H9 (cell line): Measurements from ENCODE around the gene UGT1A5. TPM values are rescaled to one million over a fixed set of nuclear protein-coding genes. Genes with fewer than 3 reads are reported as not detected.

Experiments used
- DNase-seq: peaks from one replicate; pipeline ENCODE4 v3.0.0-alpha.2; 2017
- H2AFZ ChIP-seq: one replicate; pipeline ENCODE4 v1.6.1; 2013; ENCODE audit warnings: mild to moderate bottlenecking, low read length, control low read depth, moderate library complexity
- H2AK5ac ChIP-seq: 2 replicates; pipeline ENCODE4 v1.6.1; 2013; ENCODE audit warnings: low read length, control low read depth, mixed read lengths; ENCODE audit not compliant: insufficient read length
- H2BK120ac ChIP-seq: one replicate; pipeline ENCODE4 v1.6.1; 2013; ENCODE audit warnings: low read depth, mild to moderate bottlenecking, low read length, control low read depth, inconsistent platforms; ENCODE audit not compliant: poor library complexity, severe bottlenecking
- H2BK12ac ChIP-seq: 2 replicates; pipeline ENCODE4 v1.6.1; 2013; ENCODE audit warnings: low read length, control low read depth, mixed read lengths, low read depth; ENCODE audit not compliant: insufficient read length
- H2BK15ac ChIP-seq: 2 replicates; pipeline ENCODE4 v1.6.1; 2013; ENCODE audit warnings: low read depth, low read length, control low read depth
- H2BK20ac ChIP-seq: one replicate; pipeline ENCODE4 v1.6.1; 2013; ENCODE audit warnings: low read depth, mild to moderate bottlenecking, low read length, control low read depth, inconsistent platforms; ENCODE audit not compliant: poor library complexity, severe bottlenecking
- H2BK5ac ChIP-seq: 2 replicates; pipeline ENCODE4 v1.6.1; 2013; ENCODE audit warnings: low read length, control low read depth, mixed read lengths; ENCODE audit not compliant: insufficient read length
- H3K14ac ChIP-seq: 2 replicates; pipeline ENCODE4 v1.6.1; 2013; ENCODE audit warnings: low read length, control low read depth; ENCODE audit not compliant: insufficient read depth
- H3K18ac ChIP-seq: 2 replicates; pipeline ENCODE4 v1.6.1; 2013; ENCODE audit warnings: low read depth, mild to moderate bottlenecking, mixed read lengths, low read length, control low read depth; ENCODE audit not compliant: insufficient read length
- H3K23ac ChIP-seq: 2 replicates; pipeline ENCODE4 v1.6.1; 2013; ENCODE audit warnings: low read length, control low read depth, mixed read lengths, low read depth; ENCODE audit not compliant: insufficient read length
- H3K23me2 ChIP-seq: 2 replicates; pipeline ENCODE4 v1.6.1; 2013; ENCODE audit warnings: low read depth, mild to moderate bottlenecking, mixed read lengths, low read length, control low read depth; ENCODE audit not compliant: insufficient read length, poor library complexity, severe bottlenecking
- H3K27ac ChIP-seq: 2 replicates; pipeline ENCODE4 v1.5.1; 2013; ENCODE audit warnings: low read length, control low read depth, mixed read lengths, low read depth; ENCODE audit not compliant: insufficient read length
- H3K27me3 ChIP-seq: 2 replicates; pipeline ENCODE4 v1.6.1; 2013; ENCODE audit warnings: low read length, control low read depth, inconsistent platforms; ENCODE audit not compliant: insufficient read depth
- H3K4ac ChIP-seq: 2 replicates; pipeline ENCODE4 v1.6.1; 2013; ENCODE audit warnings: low read depth, mild to moderate bottlenecking, control low read depth, inconsistent platforms, low read length, moderate library complexity
- H3K4me1 ChIP-seq: 2 replicates; pipeline ENCODE4 v1.6.1; 2013; ENCODE audit warnings: low read length, control low read depth, inconsistent platforms; ENCODE audit not compliant: insufficient read depth
- H3K4me2 ChIP-seq: 2 replicates; pipeline ENCODE4 v1.6.1; 2013; ENCODE audit warnings: low read length, control low read depth, mixed read lengths; ENCODE audit not compliant: insufficient read length, insufficient read depth
- H3K56ac ChIP-seq: 2 replicates; pipeline ENCODE4 v1.6.1; 2013; ENCODE audit warnings: low read depth, mild to moderate bottlenecking, mixed read lengths, low read length, control low read depth; ENCODE audit not compliant: insufficient read length
- H3K79me1 ChIP-seq: 2 replicates; pipeline ENCODE4 v1.6.1; 2013; ENCODE audit warnings: low read depth, mild to moderate bottlenecking, moderate library complexity, low read length, control low read depth, inconsistent platforms; ENCODE audit not compliant: insufficient read depth, poor library complexity, severe bottlenecking
- H3K79me2 ChIP-seq: 2 replicates; pipeline ENCODE4 v1.6.1; 2013; ENCODE audit warnings: low read length, control low read depth, inconsistent platforms; ENCODE audit not compliant: insufficient read depth
- H3K9ac ChIP-seq: 2 replicates; pipeline ENCODE4 v1.6.1; 2013; ENCODE audit warnings: low read length, control low read depth, mixed read lengths; ENCODE audit not compliant: insufficient read length; ENCODE audit errors: extremely low read depth
- H3K9me3 ChIP-seq: one replicate; pipeline ENCODE4 v1.6.1; 2013; ENCODE audit warnings: low read depth, low read length, inconsistent platforms; ENCODE audit not compliant: control insufficient read depth
- H3T11ph ChIP-seq: one replicate; pipeline ENCODE4 v1.6.1; 2013; ENCODE audit warnings: mild to moderate bottlenecking, low read length, control low read depth, inconsistent platforms
- H4K20me1 ChIP-seq: one replicate; pipeline ENCODE4 v1.6.1; 2013; ENCODE audit not compliant: control insufficient read depth, insufficient read length, insufficient read depth
- H4K5ac ChIP-seq: 2 replicates; pipeline ENCODE4 v1.6.1; 2013; ENCODE audit warnings: low read depth, mild to moderate bottlenecking, mixed read lengths, low read length, control low read depth; ENCODE audit not compliant: insufficient read length
- H4K8ac ChIP-seq: replicated peaks from 2 replicates; pipeline ENCODE4 v1.6.1; 2013; ENCODE audit warnings: low read length, control low read depth, mixed read lengths, low read depth; ENCODE audit not compliant: insufficient read length
- H4K91ac ChIP-seq: 2 replicates; pipeline ENCODE4 v1.6.1; 2013; ENCODE audit warnings: low read depth, mild to moderate bottlenecking, moderate library complexity, mixed read lengths, low read length, control low read depth; ENCODE audit not compliant: insufficient read length
- H3K27ac Mint-ChIP-seq, 3 experiments: 2 replicates in 2 of 3; 3 replicates in 1 of 3; pipeline ENCODE4 v1.8.0; 2020 to 2021; ENCODE audit warnings: mixed read lengths in 3 of 3, mild to moderate bottlenecking in 1 of 3, moderate library complexity in 1 of 3
- H3K27me3 Mint-ChIP-seq: 2 replicates; pipeline ENCODE4 v1.8.0; 2021; ENCODE audit warnings: low read depth, mild to moderate bottlenecking, moderate library complexity, mixed read lengths
- H3K36me3 Mint-ChIP-seq, 3 experiments: 2 replicates in 2 of 3; 3 replicates in 1 of 3; pipeline ENCODE4 v1.8.0; 2020 to 2021; ENCODE audit warnings: low read depth in 3 of 3, mixed read lengths in 3 of 3; ENCODE audit not compliant: insufficient read depth in 1 of 3
- H3K4me1 Mint-ChIP-seq, 2 experiments: 2 replicates each; pipeline ENCODE4 v1.8.0; 2020; ENCODE audit warnings: mixed read lengths in 2 of 2
- H3K4me3 Mint-ChIP-seq, 2 experiments: 2 replicates in 1 of 2; 3 replicates in 1 of 2; pipeline ENCODE4 v1.8.0; 2020 to 2021; ENCODE audit warnings: mild to moderate bottlenecking in 2 of 2, mixed read lengths in 2 of 2, moderate library complexity in 1 of 2
- H3K9me3 Mint-ChIP-seq, 2 experiments: 2 replicates in 1 of 2; 3 replicates in 1 of 2; pipeline ENCODE4 v1.8.0; 2020; ENCODE audit warnings: mild to moderate bottlenecking in 2 of 2, mixed read lengths in 2 of 2, moderate library complexity in 1 of 2
- CTCF ChIP-seq: fragments of 200-600 bp; sonication (generic); conservative IDR thresholded peaks from 3 replicates; pipeline ENCODE4 v1.8.0; 2021; ENCODE audit warnings: antibody characterized with exemption, mild to moderate bottlenecking
- WGBS: extraction: QIAGEN DNeasy Blood & Tissue Kit; methylation state at CpG from one replicate; pipeline ENCODE4 v1.1.7; 2013; ENCODE audit warnings: missing lambda C conversion rate, low lambda C conversion rate, mixed read lengths; ENCODE audit not compliant: insufficient read length; ENCODE audit errors: extremely low coverage; 5-methylcytosine and 5-hydroxymethylcytosine counted together
- total RNA-seq: library from RNA; stranded (reverse); gene quantifications from 2 replicates; pipeline ENCODE4 v1.2.1, GENCODE V29; 2021

Gene UGT1A5
- total RNA-seq, 1 experiment from 2014 or later, result not detected

GRCh38 chr2:233819884-233820773 lies 107.4 kb downstream of the UGT1A5 start:
- H2BK15ac ChIP-seq, result no peak overlapping the region
- H2BK20ac ChIP-seq, result no peak overlapping the region
- H4K20me1 ChIP-seq, result no peaks in the 10 kb centered on the region
- WGBS, result no CpG with 5 or more reads among the region's 18 CpGs
- H3K4me2 ChIP-seq, result no peak overlapping the region
- H3K79me1 ChIP-seq, result no peaks in the 10 kb centered on the region
- no peak overlapping the region for H4K8ac ChIP-seq
- no peaks in the 10 kb centered on the region; a peak in 1 of 5 replicates for H3K9me3 Mint-ChIP-seq
- no peak overlapping the region for H2BK12ac ChIP-seq
- peak; percentile 16 for DNase-seq
- H3K79me2 ChIP-seq, result no peaks in the 10 kb centered on the region
- no peak overlapping the region for H3K27ac ChIP-seq
- H2BK5ac ChIP-seq, result no peak overlapping the region
- H3K27ac Mint-ChIP-seq, result no peak overlapping the region
- H4K91ac ChIP-seq, result no peak overlapping the region
- no peak overlapping the region for H3K4me3 Mint-ChIP-seq
- no peak overlapping the region for H3K4ac ChIP-seq
- no peak overlapping the region for H2AFZ ChIP-seq
- no peak overlapping the region for H3K23ac ChIP-seq
- H3K18ac ChIP-seq, result no peak overlapping the region
- H3K9me3 ChIP-seq, result no peaks in the 10 kb centered on the region
- no peaks in the 10 kb centered on the region for H3K36me3 Mint-ChIP-seq
- no peak for TF ChIP-seq CTCF
- peaks cover 1% of the 10 kb centered on the region; the same call in 1 of the 2 replicates for H3K27me3 Mint-ChIP-seq
- no peak overlapping the region for H3K9ac ChIP-seq
- H3K56ac ChIP-seq, result no peak overlapping the region
- H3K4me1 Mint-ChIP-seq, result no peaks in the 10 kb centered on the region; a peak in 1 of 4 replicates
- H3K4me1 ChIP-seq, result no peaks in the 10 kb centered on the region
- H3K27me3 ChIP-seq, result no peaks in the 10 kb centered on the region
- no peak overlapping the region for H4K5ac ChIP-seq
- no peak overlapping the region for H2BK120ac ChIP-seq
- H2AK5ac ChIP-seq, result no peak overlapping the region
- H3K23me2 ChIP-seq, result no peaks in the 10 kb centered on the region
- H3T11ph ChIP-seq, result no peak overlapping the region
- H3K14ac ChIP-seq, result no peak overlapping the region; the same call in 1 of the 2 replicates
